NCI-H69 (cell line): Measurements from ENCODE around the gene USP17L17.
"Not testable (repeated sequence)": the region's sequence is repeated elsewhere in the genome, so short reads cannot be mapped to it uniquely, and the experiment has no call there.

Experiments
- DNase-seq: peaks from one replicate; lab custom pipeline; 2025; lab: John Stamatoyannopoulos, UW

The USP17L17 gene, protein sequence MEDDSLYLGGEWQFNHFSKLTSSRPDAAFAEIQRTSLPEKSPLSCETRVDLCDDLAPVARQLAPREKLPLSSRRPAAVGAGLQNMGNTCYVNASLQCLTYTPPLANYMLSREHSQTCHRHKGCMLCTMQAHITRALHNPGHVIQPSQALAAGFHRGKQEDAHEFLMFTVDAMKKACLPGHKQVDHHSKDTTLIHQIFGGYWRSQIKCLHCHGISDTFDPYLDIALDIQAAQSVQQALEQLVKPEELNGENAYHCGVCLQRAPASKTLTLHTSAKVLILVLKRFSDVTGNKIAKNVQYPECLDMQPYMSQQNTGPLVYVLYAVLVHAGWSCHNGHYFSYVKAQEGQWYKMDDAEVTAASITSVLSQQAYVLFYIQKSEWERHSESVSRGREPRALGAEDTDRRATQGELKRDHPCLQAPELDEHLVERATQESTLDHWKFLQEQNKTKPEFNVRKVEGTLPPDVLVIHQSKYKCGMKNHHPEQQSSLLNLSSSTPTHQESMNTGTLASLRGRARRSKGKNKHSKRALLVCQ

DNA sequence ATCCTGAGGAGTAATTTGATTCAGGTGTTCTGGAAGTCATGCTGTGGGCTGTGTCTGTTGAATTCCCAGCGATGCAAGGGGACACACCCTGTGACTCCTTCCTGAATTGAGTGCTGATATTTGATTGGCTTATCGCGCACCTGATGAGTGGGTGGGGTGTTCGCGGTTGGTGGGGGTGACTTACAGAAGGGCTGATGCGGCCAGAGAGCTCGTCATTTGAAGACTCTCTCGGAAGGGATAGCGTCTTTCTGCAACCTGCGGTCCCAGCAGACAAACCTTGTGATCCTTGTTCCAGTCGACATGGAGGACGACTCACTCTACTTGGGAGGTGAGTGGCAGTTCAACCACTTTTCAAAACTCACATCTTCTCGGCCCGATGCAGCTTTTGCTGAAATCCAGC is at the start of gene USP17L17:
Gene USP17L17, plus strand, starts transcription at position 301 of the 400 bp plus-strand sequence. Its CDS starts 0 bp downstream, at position 301.
- not testable (repeated sequence) for DNase-seq

DNA sequence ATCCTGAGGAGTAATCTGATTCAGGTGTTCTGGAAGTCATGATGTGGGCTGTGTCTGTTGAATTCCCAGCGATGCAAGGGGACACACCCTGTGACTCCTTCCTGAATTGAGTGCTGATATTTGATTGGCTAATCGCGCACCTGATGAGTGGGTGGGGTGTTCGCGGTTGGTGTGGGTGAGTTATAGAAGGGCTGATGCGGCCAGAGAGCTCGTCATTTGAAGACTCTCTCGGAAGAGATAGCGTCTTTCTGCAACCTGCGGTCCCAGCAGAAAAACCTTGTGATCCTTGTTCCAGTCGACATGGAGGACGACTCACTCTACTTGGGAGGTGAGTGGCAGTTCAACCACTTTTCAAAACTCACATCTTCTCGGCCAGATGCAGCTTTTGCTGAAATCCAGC is 33.3 kb upstream of the USP17L17 start, which contains the start of gene USP17L10:
Gene USP17L10, plus strand, starts transcription at position 301 of the 400 bp plus-strand sequence. Its CDS starts 0 bp downstream, at position 301.
- DNase-seq = not testable (repeated sequence)

DNA sequence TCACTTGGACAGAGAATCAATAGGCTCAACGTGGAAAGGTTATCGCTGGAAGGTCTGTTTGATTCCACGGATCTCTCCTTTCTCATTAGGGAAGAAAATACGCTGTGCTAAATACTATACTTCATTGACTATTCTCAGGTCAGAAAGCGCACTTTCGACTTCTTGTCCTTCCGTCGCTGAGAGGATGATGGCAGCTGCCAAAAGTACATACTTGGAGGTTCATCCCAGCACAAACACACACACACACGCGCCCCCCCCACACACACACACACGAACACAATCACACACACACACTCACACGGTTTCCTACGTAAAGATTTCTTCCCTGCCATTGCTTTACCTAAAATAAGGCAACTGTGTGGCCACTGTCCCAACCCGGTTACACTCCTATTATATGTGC is 29.0 kb upstream of the USP17L17 start:
- not testable (repeated sequence) for DNase-seq

DNA sequence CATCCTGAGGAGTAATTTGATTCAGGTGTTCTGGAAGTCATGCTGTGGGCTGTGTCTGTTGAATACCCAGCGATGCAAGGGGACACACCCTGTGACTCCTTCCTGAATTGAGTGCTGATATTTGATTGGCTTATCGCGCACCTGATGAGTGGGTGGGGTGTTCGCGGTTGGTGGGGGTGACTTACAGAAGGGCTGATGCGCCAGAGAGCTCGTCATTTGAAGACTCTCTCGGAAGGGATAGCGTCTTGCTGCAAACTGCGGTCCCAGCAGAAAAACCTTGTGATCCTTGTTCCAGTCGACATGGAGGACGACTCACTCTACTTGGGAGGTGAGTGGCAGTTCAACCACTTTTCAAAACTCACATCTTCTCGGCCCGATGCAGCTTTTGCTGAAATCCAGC is 28.6 kb upstream of the USP17L17 start, which contains the start of gene USP17L11:
Gene USP17L11, plus strand, starts transcription at position 301 of the 400 bp plus-strand sequence. Its CDS starts 0 bp downstream, at position 301.
- not testable (repeated sequence) for DNase-seq

DNA sequence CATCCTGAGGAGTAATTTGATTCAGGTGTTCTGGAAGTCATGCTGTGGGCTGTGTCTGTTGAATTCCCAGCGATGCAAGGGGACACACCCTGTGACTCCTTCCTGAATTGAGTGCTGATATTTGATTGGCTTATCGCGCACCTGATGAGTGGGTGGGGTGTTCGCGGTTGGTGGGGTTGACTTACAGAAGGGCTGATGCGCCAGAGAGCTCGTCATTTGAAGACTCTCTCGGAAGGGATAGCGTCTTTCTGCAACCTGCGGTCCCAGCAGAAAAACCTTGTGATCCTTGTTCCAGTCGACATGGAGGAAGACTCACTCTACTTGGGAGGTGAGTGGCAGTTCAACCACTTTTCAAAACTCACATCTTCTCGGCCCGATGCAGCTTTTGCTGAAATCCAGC is 23.8 kb upstream of the USP17L17 start, which contains the start of gene USP17L12:
Gene USP17L12, plus strand, starts transcription at position 301 of the 400 bp plus-strand sequence. Its CDS starts 0 bp downstream, at position 301.
- DNase-seq = not testable (repeated sequence)

DNA sequence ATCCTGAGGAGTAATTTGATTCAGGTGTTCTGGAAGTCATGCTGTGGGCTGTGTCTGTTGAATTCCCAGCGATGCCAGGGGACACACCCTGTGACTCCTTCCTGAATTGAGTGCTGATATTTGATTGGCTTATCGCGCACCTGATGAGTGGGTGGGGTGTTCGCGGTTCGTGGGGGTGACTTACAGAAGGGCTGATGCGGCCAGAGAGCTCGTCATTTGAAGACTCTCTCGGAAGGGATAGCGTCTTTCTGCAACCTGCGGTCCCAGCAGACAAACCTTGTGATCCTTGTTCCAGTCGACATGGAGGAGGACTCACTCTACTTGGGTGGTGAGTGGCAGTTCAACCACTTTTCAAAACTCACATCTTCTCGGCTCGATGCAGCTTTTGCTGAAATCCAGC is 19.1 kb upstream of the USP17L17 start, which contains the start of gene USP17L13:
Gene USP17L13, plus strand, starts transcription at position 301 of the 400 bp plus-strand sequence. Its CDS starts 0 bp downstream, at position 301.
- not testable (repeated sequence) for DNase-seq

DNA sequence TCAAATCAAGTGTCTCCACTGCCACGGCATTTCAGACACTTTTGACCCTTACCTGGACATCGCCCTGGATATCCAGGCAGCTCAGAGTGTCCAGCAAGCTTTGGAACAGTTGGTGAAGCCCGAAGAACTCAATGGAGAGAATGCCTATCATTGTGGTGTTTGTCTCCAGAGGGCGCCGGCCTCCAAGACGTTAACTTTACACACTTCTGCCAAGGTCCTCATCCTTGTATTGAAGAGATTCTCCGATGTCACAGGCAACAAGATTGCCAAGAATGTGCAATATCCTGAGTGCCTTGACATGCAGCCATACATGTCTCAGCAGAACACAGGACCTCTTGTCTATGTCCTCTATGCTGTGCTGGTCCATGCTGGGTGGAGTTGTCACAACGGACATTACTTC is 13.4 kb upstream of the USP17L17 start:
- DNase-seq = not testable (repeated sequence)

DNA sequence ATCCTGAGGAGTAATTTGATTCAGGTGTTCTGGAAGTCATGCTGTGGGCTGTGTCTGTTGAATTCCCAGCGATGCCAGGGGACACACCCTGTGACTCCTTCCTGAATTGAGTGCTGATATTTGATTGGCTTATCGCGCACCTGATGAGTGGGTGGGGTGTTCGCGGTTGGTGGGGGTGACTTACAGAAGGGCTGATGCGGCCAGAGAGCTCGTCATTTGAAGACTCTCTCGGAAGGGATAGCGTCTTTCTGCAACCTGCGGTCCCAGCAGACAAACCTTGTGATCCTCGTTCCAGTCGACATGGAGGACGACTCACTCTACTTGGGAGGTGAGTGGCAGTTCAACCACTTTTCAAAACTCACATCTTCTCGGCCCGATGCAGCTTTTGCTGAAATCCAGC is 9.6 kb upstream of the USP17L17 start, which contains the start of gene USP17L15:
Gene USP17L15, plus strand, starts transcription at position 301 of the 400 bp plus-strand sequence. Its CDS starts 0 bp downstream, at position 301.
- not testable (repeated sequence) for DNase-seq

DNA sequence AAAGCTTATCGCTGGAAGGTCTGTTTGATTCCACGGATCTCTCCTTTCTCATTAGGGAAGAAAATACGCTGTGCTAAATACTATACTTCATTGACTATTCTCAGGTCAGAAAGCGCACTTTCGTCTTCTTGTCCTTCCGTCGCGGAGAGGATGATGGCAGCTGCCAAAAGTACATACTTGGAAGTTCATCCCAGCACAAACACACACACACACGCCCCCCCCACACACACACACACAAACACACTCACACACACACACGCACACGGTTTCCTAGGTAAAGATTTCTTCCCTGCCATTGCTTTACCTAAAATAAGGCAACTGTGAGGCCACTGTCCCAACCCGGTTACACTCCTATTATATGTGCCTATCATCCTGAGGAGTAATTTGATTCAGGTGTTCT is 5.2 kb upstream of the USP17L17 start:
- DNase-seq = not testable (repeated sequence)

DNA sequence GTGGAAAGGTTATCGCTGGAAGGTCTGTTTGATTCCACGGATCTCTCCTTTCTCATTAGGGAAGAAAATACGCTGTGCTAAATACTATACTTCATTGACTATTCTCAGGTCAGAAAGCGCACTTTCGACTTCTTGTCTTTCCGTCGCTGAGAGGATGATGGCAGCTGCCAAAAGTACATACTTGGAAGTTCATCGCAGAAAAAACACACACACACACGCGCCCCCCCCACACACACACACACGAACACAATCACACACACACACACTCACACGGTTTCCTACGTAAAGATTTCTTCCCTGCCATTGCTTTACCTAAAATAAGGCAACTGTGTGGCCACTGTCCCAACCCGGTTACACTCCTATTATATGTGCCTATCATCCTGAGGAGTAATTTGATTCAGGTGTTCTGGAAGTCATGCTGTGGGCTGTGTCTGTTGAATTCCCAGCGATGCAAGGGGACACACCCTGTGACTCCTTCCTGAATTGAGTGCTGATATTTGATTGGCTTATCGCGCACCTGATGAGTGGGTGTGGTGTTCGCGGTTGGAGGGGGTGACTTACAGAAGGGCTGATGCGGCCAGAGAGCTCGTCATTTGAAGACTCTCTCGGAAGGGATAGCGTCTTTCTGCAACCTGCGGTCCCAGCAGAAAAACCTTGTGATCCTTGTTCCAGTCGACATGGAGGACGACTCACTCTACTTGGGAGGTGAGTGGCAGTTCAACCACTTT is 4.4 kb downstream of the USP17L17 start, which contains the start of gene USP17L18:
Gene USP17L18, plus strand, starts transcription at position 678 of the 728 bp plus-strand sequence. Its CDS starts 0 bp downstream, at position 678.
- not testable (repeated sequence) for DNase-seq

DNA sequence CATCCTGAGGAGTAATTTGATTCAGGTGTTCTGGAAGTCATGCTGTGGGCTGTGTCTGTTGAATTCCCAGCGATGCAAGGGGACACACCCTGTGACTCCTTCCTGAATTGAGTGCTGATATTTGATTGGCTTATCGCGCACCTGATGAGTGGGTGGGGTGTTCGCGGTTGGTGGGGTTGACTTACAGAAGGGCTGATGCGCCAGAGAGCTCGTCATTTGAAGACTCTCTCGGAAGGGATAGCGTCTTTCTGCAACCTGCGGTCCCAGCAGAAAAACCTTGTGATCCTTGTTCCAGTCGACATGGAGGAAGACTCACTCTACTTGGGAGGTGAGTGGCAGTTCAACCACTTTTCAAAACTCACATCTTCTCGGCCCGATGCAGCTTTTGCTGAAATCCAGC is 9.4 kb downstream of the USP17L17 start, which contains the start of gene USP17L19:
Gene USP17L19, plus strand, starts transcription at position 301 of the 400 bp plus-strand sequence. Its CDS starts 0 bp downstream, at position 301.
- DNase-seq = not testable (repeated sequence)

DNA sequence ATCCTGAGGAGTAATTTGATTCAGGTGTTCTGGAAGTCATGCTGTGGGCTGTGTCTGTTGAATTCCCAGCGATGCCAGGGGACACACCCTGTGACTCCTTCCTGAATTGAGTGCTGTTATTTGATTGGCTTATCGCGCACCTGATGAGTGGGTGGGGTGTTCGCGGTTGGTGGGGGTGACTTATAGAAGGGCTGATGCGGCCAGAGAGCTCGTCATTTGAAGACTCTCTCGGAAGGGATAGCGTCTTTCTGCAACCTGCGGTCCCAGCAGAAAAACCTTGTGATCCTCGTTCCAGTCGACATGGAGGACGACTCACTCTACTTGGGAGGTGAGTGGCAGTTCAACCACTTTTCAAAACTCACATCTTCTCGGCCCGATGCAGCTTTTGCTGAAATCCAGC is 14.1 kb downstream of the USP17L17 start, which contains the start of gene USP17L20:
Gene USP17L20, plus strand, starts transcription at position 301 of the 400 bp plus-strand sequence. Its CDS starts 0 bp downstream, at position 301.
- not testable (repeated sequence) for DNase-seq

DNA sequence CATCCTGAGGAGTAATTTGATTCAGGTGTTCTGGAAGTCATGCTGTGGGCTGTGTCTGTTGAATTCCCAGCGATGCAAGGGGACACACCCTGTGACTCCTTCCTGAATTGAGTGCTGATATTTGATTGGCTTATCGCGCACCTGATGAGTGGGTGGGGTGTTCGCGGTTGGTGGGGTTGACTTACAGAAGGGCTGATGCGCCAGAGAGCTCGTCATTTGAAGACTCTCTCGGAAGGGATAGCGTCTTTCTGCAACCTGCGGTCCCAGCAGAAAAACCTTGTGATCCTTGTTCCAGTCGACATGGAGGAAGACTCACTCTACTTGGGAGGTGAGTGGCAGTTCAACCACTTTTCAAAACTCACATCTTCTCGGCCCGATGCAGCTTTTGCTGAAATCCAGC is 18.9 kb downstream of the USP17L17 start, which contains the start of gene USP17L21:
Gene USP17L21, plus strand, starts transcription at position 301 of the 400 bp plus-strand sequence. Its CDS starts 0 bp downstream, at position 301.
- not testable (repeated sequence) for DNase-seq

DNA sequence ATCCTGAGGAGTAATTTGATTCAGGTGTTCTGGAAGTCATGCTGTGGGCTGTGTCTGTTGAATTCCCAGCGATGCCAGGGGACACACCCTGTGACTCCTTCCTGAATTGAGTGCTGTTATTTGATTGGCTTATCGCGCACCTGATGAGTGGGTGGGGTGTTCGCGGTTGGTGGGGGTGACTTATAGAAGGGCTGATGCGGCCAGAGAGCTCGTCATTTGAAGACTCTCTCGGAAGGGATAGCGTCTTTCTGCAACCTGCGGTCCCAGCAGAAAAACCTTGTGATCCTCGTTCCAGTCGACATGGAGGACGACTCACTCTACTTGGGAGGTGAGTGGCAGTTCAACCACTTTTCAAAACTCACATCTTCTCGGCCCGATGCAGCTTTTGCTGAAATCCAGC is 23.6 kb downstream of the USP17L17 start, which contains the start of gene USP17L22:
Gene USP17L22, plus strand, starts transcription at position 301 of the 400 bp plus-strand sequence. Its CDS starts 0 bp downstream, at position 301.
- DNase-seq = not testable (repeated sequence)

DNA sequence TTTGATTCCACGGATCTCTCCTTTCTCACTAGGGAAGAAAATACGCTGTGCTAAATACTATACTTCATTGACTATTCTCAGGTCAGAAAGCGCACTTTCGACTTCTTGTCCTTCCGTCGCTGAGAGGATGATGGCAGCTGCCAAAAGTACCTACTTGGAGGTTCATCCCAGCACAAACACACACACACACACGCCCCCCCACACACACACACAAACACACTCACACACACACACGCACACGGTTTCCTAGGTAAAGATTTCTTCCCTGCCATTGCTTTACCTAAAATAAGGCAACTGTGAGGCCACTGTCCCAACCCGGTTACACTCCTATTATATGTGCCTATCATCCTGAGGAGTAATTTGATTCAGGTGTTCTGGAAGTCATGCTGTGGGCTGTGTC is 28.0 kb downstream of the USP17L17 start:
- DNase-seq = not testable (repeated sequence)
